ENCODE measurements around the gene APC.

Gene APC

DNA sequence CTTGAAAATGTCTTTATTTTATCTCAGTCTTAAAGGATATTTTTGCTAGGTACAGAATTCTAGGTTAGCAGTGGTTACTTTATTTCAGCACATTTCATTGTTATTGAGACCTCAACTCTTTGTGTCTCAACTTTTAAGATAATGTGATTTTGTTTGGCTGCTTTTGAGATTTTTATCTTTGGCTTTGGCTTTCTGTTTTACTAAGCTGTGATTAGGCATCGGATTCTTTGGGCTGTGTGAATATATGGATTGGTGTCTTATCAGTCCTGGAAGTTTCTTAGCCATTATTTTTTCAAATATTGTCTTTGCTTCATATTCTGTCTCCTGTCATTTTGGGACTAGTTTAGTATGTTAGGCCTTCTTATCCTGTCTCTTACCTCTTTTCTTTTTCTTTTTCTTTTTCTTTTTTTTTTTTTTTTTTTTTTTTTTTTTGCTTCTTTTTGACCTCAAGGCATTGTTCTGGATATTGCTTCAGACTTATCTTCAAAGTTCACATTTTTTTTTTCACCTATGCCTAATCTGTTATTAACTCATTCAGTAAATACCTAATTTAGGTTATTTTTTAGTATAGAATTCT is 20.1 kb upstream of the APC start:
- Histone ChIP-seq H3K4me1 (ENCODE audit: control insufficient read depth, insufficient read depth, low read length) (no peaks in the 10 kb centered on the region), H3K4me3 (ENCODE audit: low read length) (no peak overlapping the region), H3K27me3 (ENCODE audit: control insufficient read depth, insufficient read depth, low read length) (no peaks in the 10 kb centered on the region), H3K27ac (ENCODE audit: low read length) (no peak overlapping the region), H3K9me3 (ENCODE audit: control insufficient read depth, insufficient read depth, low read length) (no peaks in the 10 kb centered on the region), H3K36me3 (ENCODE audit: control insufficient read depth, insufficient read depth, low read length) (no peaks in the 10 kb centered on the region)
- WGBS (ENCODE audit: insufficient coverage, insufficient read length), result no CpG with 5 or more reads among the region's 1 CpG
- DNase-seq (ENCODE audit: low read depth, low spot score), result no peak

DNA sequence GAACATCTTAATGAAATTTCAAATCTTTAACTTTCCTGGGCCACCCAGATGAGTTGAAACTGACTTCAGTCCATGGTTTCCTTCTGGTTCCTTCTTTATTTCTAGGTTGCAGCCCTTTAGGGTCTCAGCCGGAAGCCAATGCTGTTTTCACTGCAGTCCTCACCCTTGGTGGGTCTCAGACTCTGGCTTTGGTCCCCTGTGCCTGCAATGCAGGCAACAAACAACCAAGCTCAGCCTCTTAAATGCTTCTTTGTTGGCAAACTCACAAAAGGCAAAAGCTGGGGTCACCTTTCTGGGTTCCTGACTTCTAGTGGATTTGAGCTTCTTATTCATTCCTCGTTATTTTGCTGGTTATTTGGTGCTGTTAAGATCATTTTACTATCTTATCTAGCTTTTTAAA is 19.3 kb upstream of the APC start:
- Histone ChIP-seq H3K27ac (ENCODE audit: low read length) (no peak overlapping the region), H3K4me3 (ENCODE audit: low read length) (no peak overlapping the region), H3K4me1 (ENCODE audit: control insufficient read depth, insufficient read depth, low read length) (no peaks in the 10 kb centered on the region), H3K9me3 (ENCODE audit: control insufficient read depth, insufficient read depth, low read length) (no peaks in the 10 kb centered on the region), H3K36me3 (ENCODE audit: control insufficient read depth, insufficient read depth, low read length) (no peaks in the 10 kb centered on the region), H3K27me3 (ENCODE audit: control insufficient read depth, insufficient read depth, low read length) (no peaks in the 10 kb centered on the region)
- WGBS (ENCODE audit: insufficient coverage, insufficient read length), result no CpG with 5 or more reads among the region's 2 CpGs
- DNase-seq (ENCODE audit: low read depth, low spot score), result no peak

DNA sequence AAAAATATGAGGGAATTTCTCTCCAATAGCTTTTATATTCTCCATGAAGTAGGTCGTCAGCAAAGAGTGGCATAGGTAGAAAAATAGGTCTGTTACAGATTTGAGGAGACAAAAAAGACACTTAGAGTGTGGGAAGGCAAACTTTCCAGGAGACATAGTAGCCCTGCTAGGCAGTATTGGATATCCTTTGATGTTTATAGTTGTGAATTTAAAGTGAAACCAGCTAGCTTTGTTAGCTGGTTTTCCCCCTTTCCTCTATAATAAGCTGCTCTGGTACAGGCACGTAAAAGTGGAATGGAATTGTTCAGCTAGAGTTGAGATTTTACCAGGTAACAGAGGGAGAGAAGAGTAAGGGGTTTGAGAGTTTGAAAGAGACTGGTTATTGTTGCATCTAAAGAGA is 17.1 kb upstream of the APC start:
- Histone ChIP-seq H3K27ac (ENCODE audit: low read length) (no peak overlapping the region), H3K4me3 (ENCODE audit: low read length) (no peak overlapping the region), H3K9me3 (ENCODE audit: control insufficient read depth, insufficient read depth, low read length) (no peaks in the 10 kb centered on the region), H3K36me3 (ENCODE audit: control insufficient read depth, insufficient read depth, low read length) (no peaks in the 10 kb centered on the region), H3K27me3 (ENCODE audit: control insufficient read depth, insufficient read depth, low read length) (no peaks in the 10 kb centered on the region), H3K4me1 (ENCODE audit: control insufficient read depth, insufficient read depth, low read length) (no peaks in the 10 kb centered on the region)
- no CpG with 5 or more reads among the region's 2 CpGs for WGBS (ENCODE audit: insufficient coverage, insufficient read length)
- DNase-seq (ENCODE audit: low read depth, low spot score), result no peak

DNA sequence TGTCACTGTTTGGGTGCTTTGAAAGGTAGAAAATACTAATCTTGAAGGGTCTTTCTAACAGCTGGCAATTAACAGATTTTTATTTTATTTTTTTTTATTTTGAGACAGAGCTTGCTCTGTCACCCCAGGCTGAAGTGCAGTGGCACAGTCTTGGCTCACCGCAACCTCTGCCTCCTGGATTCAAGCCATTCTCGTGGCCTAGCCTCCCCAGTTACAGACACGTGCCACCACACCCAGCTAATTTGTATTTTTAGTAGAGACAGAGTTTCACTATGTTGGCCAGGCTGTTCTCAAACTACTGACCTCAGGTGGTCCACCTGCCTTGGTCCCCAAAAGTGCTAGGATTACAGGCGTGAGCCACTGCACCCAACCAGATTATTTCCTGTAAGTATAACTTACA is 12.8 kb upstream of the APC start:
- no peak overlapping the region for H3K4me3 ChIP-seq (ENCODE audit: low read length)
- H3K36me3 ChIP-seq (ENCODE audit: control insufficient read depth, insufficient read depth, low read length), result no peaks in the 10 kb centered on the region
- H3K27me3 ChIP-seq (ENCODE audit: control insufficient read depth, insufficient read depth, low read length), result no peaks in the 10 kb centered on the region
- DNase-seq (ENCODE audit: low read depth, low spot score), result no peak
- no peak overlapping the region for H3K27ac ChIP-seq (ENCODE audit: low read length)
- no peaks in the 10 kb centered on the region for H3K9me3 ChIP-seq (ENCODE audit: control insufficient read depth, insufficient read depth, low read length)
- no peaks in the 10 kb centered on the region for H3K4me1 ChIP-seq (ENCODE audit: control insufficient read depth, insufficient read depth, low read length)
- no CpG with 5 or more reads among the region's 4 CpGs for WGBS (ENCODE audit: insufficient coverage, insufficient read length)

DNA sequence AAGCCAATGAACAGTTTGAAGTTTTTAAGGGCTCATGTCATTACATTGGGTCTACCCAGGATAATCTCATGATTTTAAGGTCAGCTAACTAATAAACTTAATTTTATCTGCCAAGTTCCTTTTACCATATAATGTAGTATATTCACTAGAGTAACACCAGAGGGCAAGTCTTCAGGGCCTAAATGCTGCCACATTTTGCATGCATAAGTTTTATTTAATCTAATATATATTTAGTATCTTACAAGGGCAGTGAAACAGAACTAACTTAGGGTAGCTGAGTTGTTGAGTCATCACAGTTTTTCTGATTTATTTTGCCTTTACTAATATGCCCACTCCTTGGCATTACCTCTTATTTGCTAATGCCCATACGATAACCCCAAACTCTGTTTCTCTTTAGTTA is 8.1 kb upstream of the APC start:
- no peak overlapping the region for H3K4me3 ChIP-seq (ENCODE audit: low read length)
- no CpG with 5 or more reads among the region's 1 CpG for WGBS (ENCODE audit: insufficient coverage, insufficient read length)
- no peaks in the 10 kb centered on the region for H3K36me3 ChIP-seq (ENCODE audit: control insufficient read depth, insufficient read depth, low read length)
- DNase-seq (ENCODE audit: low read depth, low spot score), result no peak
- no peak overlapping the region for H3K27ac ChIP-seq (ENCODE audit: low read length)
- H3K27me3 ChIP-seq (ENCODE audit: control insufficient read depth, insufficient read depth, low read length), result no peaks in the 10 kb centered on the region
- no peaks in the 10 kb centered on the region for H3K9me3 ChIP-seq (ENCODE audit: control insufficient read depth, insufficient read depth, low read length)
- no peaks in the 10 kb centered on the region for H3K4me1 ChIP-seq (ENCODE audit: control insufficient read depth, insufficient read depth, low read length)

DNA sequence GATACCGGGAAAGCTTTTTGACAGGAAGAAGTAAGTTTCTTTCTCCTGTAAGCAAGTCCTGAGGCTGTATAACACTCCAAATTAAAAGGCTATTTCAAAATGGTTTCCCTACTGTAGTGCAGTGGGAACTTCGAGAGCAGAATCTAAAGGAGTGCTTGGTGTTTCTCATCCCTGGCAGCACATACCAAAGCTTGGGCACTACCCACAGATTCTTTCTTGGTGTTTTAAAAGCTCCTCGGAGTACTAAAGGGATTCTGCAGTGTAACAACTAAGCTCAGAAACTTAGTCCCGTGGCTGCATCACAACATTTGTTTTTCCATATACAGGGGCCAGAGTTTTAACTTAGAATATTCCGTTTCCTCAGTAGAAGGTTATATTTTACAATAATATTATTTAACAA is 5.6 kb upstream of the APC start:
- Histone ChIP-seq H3K4me1 (ENCODE audit: control insufficient read depth, insufficient read depth, low read length) (no peaks in the 10 kb centered on the region), H3K27ac (ENCODE audit: low read length) (no peak overlapping the region), H3K9me3 (ENCODE audit: control insufficient read depth, insufficient read depth, low read length) (no peaks in the 10 kb centered on the region), H3K36me3 (ENCODE audit: control insufficient read depth, insufficient read depth, low read length) (no peaks in the 10 kb centered on the region), H3K27me3 (ENCODE audit: control insufficient read depth, insufficient read depth, low read length) (no peaks in the 10 kb centered on the region), H3K4me3 (ENCODE audit: low read length) (no peak overlapping the region)
- no CpG with 5 or more reads among the region's 5 CpGs for WGBS (ENCODE audit: insufficient coverage, insufficient read length)
- DNase-seq (ENCODE audit: low read depth, low spot score), result no peak

DNA sequence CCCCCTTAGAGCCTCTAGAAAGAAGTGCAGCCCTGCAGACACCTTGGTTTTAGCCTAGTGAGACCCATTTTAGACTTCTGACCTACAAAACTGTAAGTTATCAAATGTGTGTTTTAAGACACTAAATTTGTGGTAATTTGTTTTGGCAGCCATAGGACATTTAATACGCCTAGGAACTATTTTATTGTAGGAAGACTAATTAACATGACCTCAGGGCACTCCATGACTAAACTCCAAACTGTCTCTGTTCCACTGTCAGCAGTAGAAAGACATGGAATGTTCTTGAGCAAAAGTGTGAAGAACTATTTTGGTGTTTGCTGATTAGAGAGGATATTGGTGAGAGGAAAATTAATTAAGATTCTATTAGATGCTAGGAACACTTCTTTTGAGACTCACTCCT is 4.1 kb upstream of the APC start:
- Histone ChIP-seq H3K36me3 (ENCODE audit: control insufficient read depth, insufficient read depth, low read length) (no peaks in the 10 kb centered on the region), H3K27me3 (ENCODE audit: control insufficient read depth, insufficient read depth, low read length) (no peaks in the 10 kb centered on the region), H3K4me3 (ENCODE audit: low read length) (no peak overlapping the region), H3K9me3 (ENCODE audit: control insufficient read depth, insufficient read depth, low read length) (no peaks in the 10 kb centered on the region), H3K27ac (ENCODE audit: low read length) (no peak overlapping the region), H3K4me1 (ENCODE audit: control insufficient read depth, insufficient read depth, low read length) (no peaks in the 10 kb centered on the region)
- no CpG with 5 or more reads among the region's 1 CpG for WGBS (ENCODE audit: insufficient coverage, insufficient read length)
- no peak for DNase-seq (ENCODE audit: low read depth, low spot score)

DNA sequence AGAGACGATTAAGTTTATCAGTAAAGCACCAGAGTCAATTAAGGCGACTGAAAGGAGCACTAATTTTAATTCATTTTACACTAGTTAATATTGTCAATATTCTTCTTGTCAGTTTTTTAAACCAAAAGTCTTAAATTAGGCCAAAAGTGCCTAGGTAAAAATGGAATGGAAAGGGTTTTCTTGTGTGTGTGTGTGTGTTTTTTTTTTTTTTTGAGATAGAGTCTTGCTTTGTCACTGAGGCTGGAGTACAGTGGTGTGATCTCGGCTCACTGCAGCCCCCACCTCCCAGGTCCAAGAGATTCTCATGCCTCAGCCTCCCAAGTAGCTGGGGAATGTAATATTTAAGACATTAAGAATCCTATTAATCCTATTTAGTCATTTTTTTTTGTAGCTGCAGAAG is 3.1 kb upstream of the APC start:
- no peaks in the 10 kb centered on the region for H3K9me3 ChIP-seq (ENCODE audit: control insufficient read depth, insufficient read depth, low read length)
- no CpG with 5 or more reads among the region's 3 CpGs for WGBS (ENCODE audit: insufficient coverage, insufficient read length)
- no peaks in the 10 kb centered on the region for H3K27me3 ChIP-seq (ENCODE audit: control insufficient read depth, insufficient read depth, low read length)
- H3K36me3 ChIP-seq (ENCODE audit: control insufficient read depth, insufficient read depth, low read length), result no peaks in the 10 kb centered on the region
- H3K4me3 ChIP-seq (ENCODE audit: low read length), result no peak overlapping the region
- DNase-seq (ENCODE audit: low read depth, low spot score), result no peak
- no peak overlapping the region for H3K27ac ChIP-seq (ENCODE audit: low read length)
- H3K4me1 ChIP-seq (ENCODE audit: control insufficient read depth, insufficient read depth, low read length), result no peaks in the 10 kb centered on the region

DNA sequence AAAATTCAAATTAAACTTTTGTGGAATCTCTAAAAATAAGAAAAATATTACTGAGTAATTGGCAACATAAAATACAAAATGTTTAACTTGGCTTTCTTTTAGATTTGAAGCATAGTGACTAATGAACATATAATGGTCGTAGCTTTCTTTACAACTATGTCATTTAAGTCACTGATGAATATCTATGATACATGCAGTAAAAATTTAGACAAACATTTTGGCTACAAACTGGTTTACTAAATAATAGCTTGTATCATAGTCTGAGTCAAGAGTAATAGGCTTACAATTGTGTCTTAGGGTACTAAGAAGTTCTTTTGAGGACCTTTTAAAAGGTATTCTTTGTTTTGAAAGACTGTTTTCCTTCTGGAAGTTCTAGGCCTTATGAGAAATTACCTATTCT is 2.0 kb upstream of the APC start:
- H3K4me1 ChIP-seq (ENCODE audit: control insufficient read depth, insufficient read depth, low read length), result no peaks in the 10 kb centered on the region
- WGBS (ENCODE audit: insufficient coverage, insufficient read length), result no CpG with 5 or more reads among the region's 1 CpG
- H3K36me3 ChIP-seq (ENCODE audit: control insufficient read depth, insufficient read depth, low read length), result no peaks in the 10 kb centered on the region
- H3K27me3 ChIP-seq (ENCODE audit: control insufficient read depth, insufficient read depth, low read length), result no peaks in the 10 kb centered on the region
- no peak overlapping the region for H3K4me3 ChIP-seq (ENCODE audit: low read length)
- no peak overlapping the region for H3K27ac ChIP-seq (ENCODE audit: low read length)
- H3K9me3 ChIP-seq (ENCODE audit: control insufficient read depth, insufficient read depth, low read length), result no peaks in the 10 kb centered on the region
- no peak for DNase-seq (ENCODE audit: low read depth, low spot score)

DNA sequence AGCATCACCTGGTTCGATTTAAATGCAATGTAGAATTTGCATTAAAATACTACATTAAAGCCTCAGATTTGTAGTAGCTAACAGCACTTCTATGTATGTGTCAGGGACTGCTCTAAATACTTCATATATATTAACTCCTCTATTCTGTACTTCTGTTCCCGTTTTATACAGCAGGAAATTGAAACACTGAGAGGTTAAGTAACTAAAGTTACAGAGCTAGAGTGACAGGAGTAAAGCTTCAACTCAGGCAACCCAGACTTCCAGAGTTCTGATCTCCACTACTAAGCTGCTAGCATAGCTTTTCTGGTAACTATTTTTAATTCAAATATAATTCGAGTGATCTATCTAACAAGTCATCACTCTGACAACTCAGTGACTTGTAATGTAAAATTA is 619 bp upstream of the APC start:
- Histone ChIP-seq H3K27ac (ENCODE audit: low read length) (no peak overlapping the region), H3K27me3 (ENCODE audit: control insufficient read depth, insufficient read depth, low read length) (no peaks in the 10 kb centered on the region), H3K9me3 (ENCODE audit: control insufficient read depth, insufficient read depth, low read length) (no peaks in the 10 kb centered on the region), H3K36me3 (ENCODE audit: control insufficient read depth, insufficient read depth, low read length) (no peaks in the 10 kb centered on the region), H3K4me3 (ENCODE audit: low read length) (no peak overlapping the region; the same call in 1 of the 2 replicates), H3K4me1 (ENCODE audit: control insufficient read depth, insufficient read depth, low read length) (no peaks in the 10 kb centered on the region)
- no peak for DNase-seq (ENCODE audit: low read depth, low spot score)
- WGBS (ENCODE audit: insufficient coverage, insufficient read length), result no CpG with 5 or more reads among the region's 3 CpGs

DNA sequence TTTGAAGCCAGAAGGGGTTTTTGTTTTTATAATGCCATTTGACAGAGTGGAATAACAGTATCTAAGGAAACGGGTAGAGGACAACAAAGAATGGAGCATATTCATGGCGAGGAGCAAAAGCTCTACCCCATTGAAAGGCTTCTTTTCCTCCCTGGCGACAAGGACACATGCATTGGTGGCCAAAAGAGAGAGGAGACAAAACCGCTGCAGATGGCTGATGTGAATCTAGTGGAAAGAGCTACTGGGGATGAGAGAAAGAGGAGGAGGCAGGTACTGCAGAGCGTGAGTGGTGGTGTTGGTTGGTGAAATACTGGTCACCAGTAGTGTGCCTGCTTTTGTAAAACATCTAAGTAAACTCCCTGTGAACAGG is 491 bp downstream of the APC start:
- WGBS (ENCODE audit: insufficient coverage, insufficient read length), result no CpG with 5 or more reads among the region's 5 CpGs
- Histone ChIP-seq H3K9me3 (ENCODE audit: control insufficient read depth, insufficient read depth, low read length) (no peaks in the 10 kb centered on the region), H3K27me3 (ENCODE audit: control insufficient read depth, insufficient read depth, low read length) (no peaks in the 10 kb centered on the region), H3K4me1 (ENCODE audit: control insufficient read depth, insufficient read depth, low read length) (no peaks in the 10 kb centered on the region), H3K4me3 (ENCODE audit: low read length) (peak overlapping the region; percentile 74; the same call in 1 of the 2 replicates), H3K36me3 (ENCODE audit: control insufficient read depth, insufficient read depth, low read length) (no peaks in the 10 kb centered on the region), H3K27ac (ENCODE audit: low read length) (no peak overlapping the region)
- no peak for DNase-seq (ENCODE audit: low read depth, low spot score)
